Measurements from ENCODE around the gene LDB1. TPM values are rescaled to one million over a fixed set of nuclear protein-coding genes. Genes with fewer than 3 reads are reported as not detected.
A peak's percentile ranks its signal among the peaks of the same experiment; 100 is the strongest.

LDB1 gene
- total and polyA plus RNA-seq, 2 of the 13 experiments (the other 11 are each of a cell fraction or from before 2014, with no cell fraction given) = 17.2 to 45.5 TPM

- TF ChIP-seq ARID5B (CRISPR knock-in tag; IDR thresholded peaks at IDR 0.05) = no peak
- peak; percentile 41; the same call in 1 of the 2 replicates for TF ChIP-seq GATAD2A (CRISPR knock-in tag; IDR thresholded peaks at IDR 0.05)
- no peak for TF ChIP-seq KDM3A (CRISPR knock-in tag; IDR thresholded peaks at IDR 0.05; ENCODE audit: low read depth)
- no peak for TF ChIP-seq NONO (IDR thresholded peaks at IDR 0.05)
- TF ChIP-seq NONO (CRISPR knock-in tag; conservative IDR thresholded peaks at IDR 0.05) = 0 out of 2 replicates have a peak, but pooled peaks have one; percentile 41
- peak in 1 of 2 experiments; percentile 59; a peak in 2 of 4 replicates for TF ChIP-seq HMGXB4 (CRISPR knock-in tag; IDR thresholded peaks at IDR 0.05; ENCODE audit: borderline replicate concordance in 1 of 2, low read depth in 1 of 2)
- TF ChIP-seq REST (IDR thresholded peaks at IDR 0.05; ENCODE audit: borderline replicate concordance in 1 of 2, low read depth in 1 of 2, low read length in 2 of 2) = peak in 1 of 2 experiments; percentile 20; a peak in 1 of 4 replicates
- TF ChIP-seq CREM (IDR thresholded peaks at IDR 0.05) = no peak
- TF ChIP-seq CREM (CRISPR knock-in tag; IDR thresholded peaks at IDR 0.05) = no peak
- peak; percentile 50; the same call in 1 of the 3 replicates for TF ChIP-seq MXI1 (IDR thresholded peaks at IDR 0.05; ENCODE audit: borderline replicate concordance, low read depth, low read length)
- TF ChIP-seq RBFOX2 (IDR thresholded peaks at IDR 0.05; ENCODE audit: low read depth, low read length) = peak; percentile 66
- TF ChIP-seq NR2F1 (CRISPR knock-in tag; IDR thresholded peaks at IDR 0.05) = no peak
- no peak for TF ChIP-seq MBNL3 (CRISPR knock-in tag; conservative IDR thresholded peaks at IDR 0.05)
- TF ChIP-seq PHF8 (CRISPR knock-in tag; IDR thresholded peaks at IDR 0.05) = peak; percentile 74; the same call in 1 of the 2 replicates
- TF ChIP-seq MNT (IDR thresholded peaks at IDR 0.05) = no peak
- TF ChIP-seq AHR (CRISPR knock-in tag; IDR thresholded peaks at IDR 0.05) = peak; percentile 59; the same call in 1 of the 2 replicates
- no peak for TF ChIP-seq FOSL1 (CRISPR knock-in tag; IDR thresholded peaks at IDR 0.05; ENCODE audit: borderline replicate concordance)
Measured at GRCh38 chr10:102114861-102115618, 5.1 kb downstream of the LDB1 start (continued).
